OCI-LY7 (cell line): ENCODE data around the gene ATP6V1D. TPM values are rescaled to one million over a fixed set of nuclear protein-coding genes. Genes with fewer than 3 reads are reported as not detected.
"Not testable (repeated sequence)": the region's sequence is repeated elsewhere in the genome, so short reads cannot be mapped to it uniquely, and the experiment has no call there.

Source experiments
- Bru-seq: library from RNA; stranded (reverse); fragments of 400-500 nt; gene quantifications from one replicate; lab custom pipeline; 2021; lab: Mats Ljungman, UMichigan
- BruChase-seq, 2 experiments: library from RNA; stranded (reverse); fragments of 400-500 nt; gene quantifications; one replicate each; lab custom pipeline; 2021; lab: Mats Ljungman, UMichigan
- BruUV-seq: library from RNA; stranded (reverse); fragments of 400-500 nt; replicated peaks from 2 replicates; lab custom pipeline; 2021; lab: Mats Ljungman, UMichigan
- CTCF ChIA-PET: fragments of 300-600 bp; sonication (Branson Sonifier 250); formaldehyde crosslinking; loops from one replicate; lab custom pipeline; 2022; ENCODE audit warnings: antibody characterized with exemption; ENCODE audit not compliant: unreplicated experiment; lab: Charles Lee
- POLR2A ChIA-PET: fragments of 300-600 bp; sonication (Branson Sonifier 250); formaldehyde crosslinking; loops from one replicate; lab custom pipeline; 2022; ENCODE audit warnings: antibody characterized with exemption; lab: Charles Lee
- DNase-seq: peaks from one replicate; pipeline ENCODE4 v3.0.0-alpha.2; 2015; ENCODE audit warnings: low spot score
- H2AFZ ChIP-seq: fragments of 200-600 bp; sonication (generic), shearing (Covaris generic); 2 replicates; pipeline ENCODE4 v1.6.1; 2014; ENCODE audit warnings: mild to moderate bottlenecking, antibody characterized with exemption, low read length, moderate library complexity
- H3K27ac ChIP-seq: fragments of 200-600 bp; sonication (generic); 2 replicates; pipeline ENCODE4 v1.5.1; 2014; ENCODE audit warnings: mixed run types, low read depth, mild to moderate bottlenecking, moderate library complexity, low read length, inconsistent platforms; ENCODE audit not compliant: poor library complexity, severe bottlenecking
- H3K36me3 ChIP-seq: fragments of 200-600 bp; sonication (generic); 2 replicates; pipeline ENCODE4 v1.6.1; 2014; ENCODE audit warnings: mild to moderate bottlenecking, antibody characterized with exemption, low read length, moderate library complexity, mixed read lengths; ENCODE audit not compliant: insufficient read depth
- H3K4me1 ChIP-seq: fragments of 200-600 bp; sonication (generic); 2 replicates; pipeline ENCODE4 v1.5.1; 2014; ENCODE audit warnings: mild to moderate bottlenecking, low read length; ENCODE audit not compliant: insufficient read depth, poor library complexity, severe bottlenecking
- H3K4me2 ChIP-seq: fragments of 200-600 bp; sonication (generic); 2 replicates; pipeline ENCODE4 v1.6.1; 2014; ENCODE audit warnings: mild to moderate bottlenecking, low read length
- H3K4me3 ChIP-seq: fragments of 200-600 bp; sonication (generic); 2 replicates; pipeline ENCODE4 v1.5.1; 2014; ENCODE audit warnings: mild to moderate bottlenecking, low read depth, low read length; ENCODE audit not compliant: poor library complexity, severe bottlenecking
- H3K79me2 ChIP-seq: fragments of 200-600 bp; sonication (generic); 2 replicates; pipeline ENCODE4 v1.6.1; 2016; ENCODE audit warnings: low read depth, mild to moderate bottlenecking, low read length, moderate library complexity, mixed read lengths; ENCODE audit not compliant: insufficient read depth
- H3K9me2 ChIP-seq: fragments of 200-600 bp; sonication (generic); 2 replicates; pipeline ENCODE4 v1.6.1; 2016; ENCODE audit warnings: mild to moderate bottlenecking, low read length, mixed read lengths; ENCODE audit not compliant: insufficient read depth
- H3K9me3 ChIP-seq: fragments of 200-600 bp; sonication (generic); 2 replicates; pipeline ENCODE4 v1.6.1; 2014; ENCODE audit warnings: mild to moderate bottlenecking, mixed run types, low read length, mixed read lengths
- H4K20me1 ChIP-seq: fragments of 200-600 bp; sonication (generic); 2 replicates; pipeline ENCODE4 v1.6.1; 2014; ENCODE audit warnings: mild to moderate bottlenecking, antibody characterized with exemption, low read length, moderate library complexity, mixed read lengths; ENCODE audit not compliant: insufficient read depth
- EZH2phosphoT487 ChIP-seq: fragments of 200-600 bp; sonication (generic); IDR thresholded peaks from 2 replicates; pipeline ENCODE4 v1.6.1; 2018; ENCODE audit warnings: low read depth, borderline replicate concordance, mild to moderate bottlenecking, mixed run types, antibody characterized with exemption, low read length, moderate library complexity, mixed read lengths
- intact Hi-C: fragments of 100-400 bp; cut with micrococcal nuclease; formaldehyde crosslinking; loops from one replicate; pipeline ENCODE4 v1.10.0; 2022; ENCODE audit not compliant: unreplicated experiment
- long read RNA-seq: library from polyadenylated mRNA; stranded (forward); transcript quantifications from one replicate; pipeline ENCODE4 v2.0.0, GENCODE V29; 2022
- total RNA-seq, 2 experiments: library from RNA; depleted of rRNA in 1 of 2; stranded (reverse); fragments of >200 nt in 1 of 2; shearing (Covaris generic) in 1 of 2; gene quantifications; 2 replicates each; pipeline ENCODE4 v1.2.3, GENCODE V29; 2014 to 2022
- TF ChIP-seq, protein P1 (sequence below): fragments of 200-600 bp; sonication (generic); conservative IDR thresholded peaks from 2 replicates; pipeline ENCODE4 v1.5.1; 2014; ENCODE audit warnings: mild to moderate bottlenecking, antibody characterized with exemption, low read length, moderate library complexity, mixed read lengths

The ATP6V1D gene
- total RNA-seq (2014; rRNA removed; shearing (Covaris generic)), result 31.4 and 39.0 TPM in 2 replicates
- 30.6 and 33.5 TPM in 2 replicates for total RNA-seq (2022)
- Bru-seq, nascent RNA, result percentile 64 among the genes with signal in this experiment
- percentile 60 among the genes with signal in this experiment for BruChase-seq, experiment 1, labeled RNA remaining after a 6-hour chase
- BruChase-seq, experiment 2, labeled RNA remaining after a 2-hour chase, result percentile 65 among the genes with signal in this experiment
- long read RNA-seq, transcript ATP6V1D-201 (9 exons, 1,845 nt), result major isoform, 40 of 48 reads
- long read RNA-seq, partial matches to known transcripts, result 1 of 48 reads
- long read RNA-seq, other reads (novel, unspliced or antisense), result 7 of 48 reads

GRCh38 chr14:67359775-67360469 is at the start of gene ATP6V1D, which contains the start of gene EIF2S1:
TSS of gene ATP6V1D (minus strand) at chr14:67359804. CDS start at chr14:67359698, 106 bp downstream.
TSS of gene EIF2S1 (plus strand) at chr14:67360328. CDS start at chr14:67364768, 4,440 bp downstream.
- peak within 1 kb of the TSS; percentile 99 for H3K4me2 ChIP-seq
- POLR2A ChIA-PET, result interaction anchor here (0.6 to 1.3 kb wide), 9 partner anchors 9 to 756 kb away, joined by 3 to 4 read pairs (median 3); partner anchors contain the start of gene PIGH
- peak; percentile 99 for DNase-seq
- H4K20me1 ChIP-seq, result peaks cover 33% of the 10 kb centered on the region
- CTCF ChIA-PET, result interaction anchor here (0.7 to 1.4 kb wide), 3 partner anchors 9 to 240 kb away, joined by 3 read pairs; partner anchors contain the start of gene PIGH
- peak within 1 kb of the TSS; percentile 76 for H3K27ac ChIP-seq
- intact Hi-C loops, result loop anchor here (2.0 kb wide), 1 partner anchor 119 kb away; the partner anchor contains the start of gene PALS1
- H3K79me2 ChIP-seq, result peaks cover 60% of the 10 kb centered on the region
- H3K36me3 ChIP-seq, result peaks cover 36% of the 10 kb centered on the region
- peak within 1 kb of the TSS; percentile 93 for H3K4me3 ChIP-seq
- no peaks in the 10 kb centered on the region for H3K9me3 ChIP-seq
- TF ChIP-seq EZH2phosphoT487, result no peak
- TF ChIP-seq, protein P1, sequence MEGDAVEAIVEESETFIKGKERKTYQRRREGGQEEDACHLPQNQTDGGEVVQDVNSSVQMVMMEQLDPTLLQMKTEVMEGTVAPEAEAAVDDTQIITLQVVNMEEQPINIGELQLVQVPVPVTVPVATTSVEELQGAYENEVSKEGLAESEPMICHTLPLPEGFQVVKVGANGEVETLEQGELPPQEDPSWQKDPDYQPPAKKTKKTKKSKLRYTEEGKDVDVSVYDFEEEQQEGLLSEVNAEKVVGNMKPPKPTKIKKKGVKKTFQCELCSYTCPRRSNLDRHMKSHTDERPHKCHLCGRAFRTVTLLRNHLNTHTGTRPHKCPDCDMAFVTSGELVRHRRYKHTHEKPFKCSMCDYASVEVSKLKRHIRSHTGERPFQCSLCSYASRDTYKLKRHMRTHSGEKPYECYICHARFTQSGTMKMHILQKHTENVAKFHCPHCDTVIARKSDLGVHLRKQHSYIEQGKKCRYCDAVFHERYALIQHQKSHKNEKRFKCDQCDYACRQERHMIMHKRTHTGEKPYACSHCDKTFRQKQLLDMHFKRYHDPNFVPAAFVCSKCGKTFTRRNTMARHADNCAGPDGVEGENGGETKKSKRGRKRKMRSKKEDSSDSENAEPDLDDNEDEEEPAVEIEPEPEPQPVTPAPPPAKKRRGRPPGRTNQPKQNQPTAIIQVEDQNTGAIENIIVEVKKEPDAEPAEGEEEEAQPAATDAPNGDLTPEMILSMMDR, result peak; percentile 100
- no TSS peak for BruUV-seq
- peak within 1 kb of the TSS; percentile 90 for H2AFZ ChIP-seq
- H3K4me1 ChIP-seq, result peaks cover 39% of the 10 kb centered on the region
- H3K9me2 ChIP-seq, result no peaks in the 10 kb centered on the region

- H4K20me1 ChIP-seq, H2AFZ ChIP-seq, H3K36me3 ChIP-seq, H3K4me3 ChIP-seq, BruUV-seq, intact Hi-C loops, DNase-seq, H3K27ac ChIP-seq, CTCF ChIA-PET, H3K9me2 ChIP-seq, H3K79me2 ChIP-seq, H3K4me1 ChIP-seq, H3K4me2 ChIP-seq, H3K9me3 ChIP-seq: not testable (repeated sequence)
- POLR2A ChIA-PET, result interaction anchor here (1.2 kb wide), 1 partner anchor 19 kb away, joined by 3 read pairs; no protein-coding TSS in a partner anchor
These were observed 48.7 kb upstream of the ATP6V1D start for GRCh38 chr14:67408122-67408801.

GRCh38 chr14:67405771-67406170 is 46.2 kb upstream of the ATP6V1D start:
- intact Hi-C loops, result no loop called here
- H3K9me2 ChIP-seq, result no peaks in the 10 kb centered on the region
- H3K4me2 ChIP-seq, result no peak overlapping the region
- H3K9me3 ChIP-seq, result no peaks in the 10 kb centered on the region
- H3K4me3 ChIP-seq, result no peak overlapping the region
- no peak for DNase-seq
- TF ChIP-seq, protein P1, result no peak
- TF ChIP-seq EZH2phosphoT487, result no peak
- CTCF ChIA-PET, result no interaction called here
- BruUV-seq, result no TSS peak
- H3K79me2 ChIP-seq, result no peaks in the 10 kb centered on the region
- no peak overlapping the region for H3K27ac ChIP-seq
- POLR2A ChIA-PET, result interaction anchor here (0.7 kb wide), 1 partner anchor 1088 kb away, joined by 4 read pairs; no protein-coding TSS in a partner anchor
- no peaks in the 10 kb centered on the region for H3K36me3 ChIP-seq
- H2AFZ ChIP-seq, result no peak overlapping the region
- no peaks in the 10 kb centered on the region for H4K20me1 ChIP-seq
- H3K4me1 ChIP-seq, result no peaks in the 10 kb centered on the region
